ENCODE measurements around the gene CCR5. TPM values are rescaled to one million over a fixed set of nuclear protein-coding genes. Genes with fewer than 3 reads are reported as not detected.

The CCR5 gene
- total RNA-seq, 2 donors from 2014 or later: 1.4 to 2.2 TPM

GRCh38 chr3:46356276-46356675 lies 14.5 kb upstream of the CCR5 start:
- intact Hi-C loops (cut with DNase I): no loop called here
- ATAC-seq: no peak
- no peak for DNase-seq

- DNase-seq: no peak
- intact Hi-C loops (cut with DNase I): no loop called here
- ATAC-seq: peak in 1 of 2 donors; percentile 51
Measured at GRCh38 chr3:46356909-46357308, 13.8 kb upstream of the CCR5 start.

GRCh38 chr3:46358466-46358865 lies 12.3 kb upstream of the CCR5 start:
- DNase-seq (no peak), ATAC-seq (no peak)
- intact Hi-C loops (cut with DNase I): no loop called here

- intact Hi-C loops (cut with DNase I): no loop called here
- ATAC-seq (peak in 1 of 2 donors; percentile 41), DNase-seq (no peak)
Measured at GRCh38 chr3:46359733-46360493, 10.8 kb upstream of the CCR5 start.

GRCh38 chr3:46360907-46361306 lies 9.8 kb upstream of the CCR5 start:
- ATAC-seq: peak in 1 of 2 donors; percentile 20
- intact Hi-C loops (cut with DNase I): no loop called here
- no peak for DNase-seq

GRCh38 chr3:46361408-46362283 lies 9.1 kb upstream of the CCR5 start:
- ATAC-seq: peak in 1 of 2 donors; percentile 82
- intact Hi-C loops (cut with DNase I): no loop called here
- DNase-seq: no peak

GRCh38 chr3:46365041-46365440 lies 5.7 kb upstream of the CCR5 start:
- ATAC-seq (no peak), DNase-seq (no peak)
- intact Hi-C loops (cut with DNase I): no loop called here

GRCh38 chr3:46365737-46366524 lies 4.8 kb upstream of the CCR5 start:
- DNase-seq (no peak), ATAC-seq (no peak)
- intact Hi-C loops (cut with DNase I): no loop called here

- no peak for DNase-seq
- ATAC-seq: peak in 1 of 2 donors; percentile 9
- intact Hi-C loops (cut with DNase I): no loop called here
Measured at GRCh38 chr3:46367811-46368210, 2.9 kb upstream of the CCR5 start.

GRCh38 chr3:46368569-46368968 lies 2.2 kb upstream of the CCR5 start:
- intact Hi-C loops (cut with DNase I): no loop called here
- DNase-seq (peak; percentile 57), ATAC-seq (peak; percentile 88 to 92)

- intact Hi-C loops (cut with DNase I): no loop called here
- DNase-seq (no peak), ATAC-seq (no peak)
Measured at GRCh38 chr3:46369151-46369550, 1.6 kb upstream of the CCR5 start.

GRCh38 chr3:46369675-46370132 lies 1.0 kb upstream of the CCR5 start:
- ATAC-seq: no peak
- DNase-seq: no peak
- intact Hi-C loops (cut with DNase I): loop anchor here in 1 of 2 donors (10.0 kb wide), 1 partner anchor 95 kb away; no protein-coding TSS in a partner anchor

GRCh38 chr3:46371519-46372340 lies 984 bp downstream of the CCR5 start:
- no peak for DNase-seq
- intact Hi-C loops (cut with DNase I): loop anchor here in 1 of 2 donors (10.0 kb wide), 1 partner anchor 97 kb away; no protein-coding TSS in a partner anchor
- ATAC-seq: no peak

- peak in 1 of 2 donors; percentile 37 for ATAC-seq
- DNase-seq: no peak
- intact Hi-C loops (cut with DNase I): loop anchor here in 1 of 2 donors (10.0 kb wide), 1 partner anchor 98 kb away; no protein-coding TSS in a partner anchor
Measured at GRCh38 chr3:46372492-46373359, 2.0 kb downstream of the CCR5 start.

- intact Hi-C loops (cut with DNase I): loop anchor here in 1 of 2 donors (5.0 to 10.0 kb wide), 2 partner anchors 100 to 282 kb away; no protein-coding TSS in a partner anchor
- DNase-seq (no peak), ATAC-seq (no peak)
Measured at GRCh38 chr3:46374755-46375154, 4.0 kb downstream of the CCR5 start.

- no peak for DNase-seq
- intact Hi-C loops (cut with DNase I): loop anchor here in 1 of 2 donors (5.0 to 10.0 kb wide), 2 partner anchors 100 to 283 kb away; no protein-coding TSS in a partner anchor
- ATAC-seq: no peak
Measured at GRCh38 chr3:46375218-46375617, 4.5 kb downstream of the CCR5 start.

GRCh38 chr3:46375814-46376213 lies 5.1 kb downstream of the CCR5 start:
- no peak for DNase-seq
- intact Hi-C loops (cut with DNase I): loop anchor here in 1 of 2 donors (5.0 to 10.0 kb wide), 2 partner anchors 101 to 284 kb away; no protein-coding TSS in a partner anchor
- ATAC-seq: no peak
